KMS-11 (cell line): ENCODE results near the gene RANGRF.

Experiments
- H2AFZ ChIP-seq: fragments of 200-600 bp; sonication (generic); 2 replicates; pipeline ENCODE4 v1.6.1; 2016; ENCODE audit warnings: antibody characterized with exemption, mixed run types, low read depth
- H3K27ac ChIP-seq: fragments of 200-600 bp; sonication (generic); 2 replicates; pipeline ENCODE4 v1.6.1; 2016; ENCODE audit warnings: mild to moderate bottlenecking, mixed run types
- H3K27me3 ChIP-seq: fragments of 200-600 bp; sonication (generic); 2 replicates; pipeline ENCODE4 v1.6.1; 2017; ENCODE audit warnings: mild to moderate bottlenecking, low read depth, mixed run types, moderate library complexity; ENCODE audit not compliant: insufficient read depth
- H3K36me3 ChIP-seq: fragments of 200-600 bp; sonication (generic); 2 replicates; pipeline ENCODE4 v1.6.1; 2017; ENCODE audit warnings: mild to moderate bottlenecking, mixed run types; ENCODE audit not compliant: insufficient read depth
- H3K4me1 ChIP-seq: fragments of 200-600 bp; sonication (generic); 2 replicates; pipeline ENCODE4 v1.6.1; 2016; ENCODE audit warnings: mild to moderate bottlenecking, low read depth, mixed run types; ENCODE audit not compliant: poor library complexity, severe bottlenecking
- H3K4me2 ChIP-seq: fragments of 200-600 bp; sonication (generic); 2 replicates; pipeline ENCODE4 v1.7.0; 2016; ENCODE audit warnings: mild to moderate bottlenecking, mixed run types
- H3K4me3 ChIP-seq: fragments of 200-600 bp; sonication (generic); IDR thresholded peaks from 2 replicates; pipeline ENCODE4 v1.6.1; 2017; ENCODE audit warnings: low read depth, low read length, mixed read lengths; ENCODE audit not compliant: insufficient read depth
- H3K79me2 ChIP-seq: fragments of 200-600 bp; sonication (generic); 2 replicates; pipeline ENCODE4 v1.6.1; 2016; ENCODE audit warnings: low read depth, mixed run types; ENCODE audit not compliant: insufficient read depth
- H3K9ac ChIP-seq: fragments of 200-600 bp; sonication (generic); 2 replicates; pipeline ENCODE4 v1.6.1; 2016; ENCODE audit warnings: mild to moderate bottlenecking, mixed run types
- H4K20me1 ChIP-seq: fragments of 200-600 bp; sonication (generic); 2 replicates; pipeline ENCODE4 v1.6.1; 2016; ENCODE audit warnings: mild to moderate bottlenecking, mixed run types; ENCODE audit not compliant: insufficient read depth
- TF ChIP-seq, protein P1 (sequence below): fragments of 200-600 bp; sonication (generic); conservative IDR thresholded peaks from 2 replicates; pipeline ENCODE4 v1.6.1; 2017; ENCODE audit warnings: low read depth, mild to moderate bottlenecking, antibody characterized with exemption, low read length, moderate library complexity, mixed read lengths

RANGRF gene

GRCh38 chr17:8288336-8289102 lies at the start of gene RANGRF:
Gene RANGRF, plus strand, starts transcription at chr17:8288670. Its CDS starts 119 bp downstream, at chr17:8288789.
- Histone ChIP-seq H3K27ac (no peak within 1 kb of the TSS), H3K79me2 (no peaks in the 10 kb centered on the region), H3K9ac (peak within 1 kb of the TSS; percentile 34; the same call in 1 of the 2 replicates), H4K20me1 (no peaks in the 10 kb centered on the region), H3K36me3 (no peaks in the 10 kb centered on the region), H3K4me3 (no peak within 1 kb of the TSS), H3K4me2 (no peak within 1 kb of the TSS), H3K27me3 (no peaks in the 10 kb centered on the region), H2AFZ (peak within 1 kb of the TSS; percentile 61; the same call in 1 of the 2 replicates), H3K4me1 (no peaks in the 10 kb centered on the region)
- TF ChIP-seq, protein P1, sequence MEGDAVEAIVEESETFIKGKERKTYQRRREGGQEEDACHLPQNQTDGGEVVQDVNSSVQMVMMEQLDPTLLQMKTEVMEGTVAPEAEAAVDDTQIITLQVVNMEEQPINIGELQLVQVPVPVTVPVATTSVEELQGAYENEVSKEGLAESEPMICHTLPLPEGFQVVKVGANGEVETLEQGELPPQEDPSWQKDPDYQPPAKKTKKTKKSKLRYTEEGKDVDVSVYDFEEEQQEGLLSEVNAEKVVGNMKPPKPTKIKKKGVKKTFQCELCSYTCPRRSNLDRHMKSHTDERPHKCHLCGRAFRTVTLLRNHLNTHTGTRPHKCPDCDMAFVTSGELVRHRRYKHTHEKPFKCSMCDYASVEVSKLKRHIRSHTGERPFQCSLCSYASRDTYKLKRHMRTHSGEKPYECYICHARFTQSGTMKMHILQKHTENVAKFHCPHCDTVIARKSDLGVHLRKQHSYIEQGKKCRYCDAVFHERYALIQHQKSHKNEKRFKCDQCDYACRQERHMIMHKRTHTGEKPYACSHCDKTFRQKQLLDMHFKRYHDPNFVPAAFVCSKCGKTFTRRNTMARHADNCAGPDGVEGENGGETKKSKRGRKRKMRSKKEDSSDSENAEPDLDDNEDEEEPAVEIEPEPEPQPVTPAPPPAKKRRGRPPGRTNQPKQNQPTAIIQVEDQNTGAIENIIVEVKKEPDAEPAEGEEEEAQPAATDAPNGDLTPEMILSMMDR: no peak

DNA sequence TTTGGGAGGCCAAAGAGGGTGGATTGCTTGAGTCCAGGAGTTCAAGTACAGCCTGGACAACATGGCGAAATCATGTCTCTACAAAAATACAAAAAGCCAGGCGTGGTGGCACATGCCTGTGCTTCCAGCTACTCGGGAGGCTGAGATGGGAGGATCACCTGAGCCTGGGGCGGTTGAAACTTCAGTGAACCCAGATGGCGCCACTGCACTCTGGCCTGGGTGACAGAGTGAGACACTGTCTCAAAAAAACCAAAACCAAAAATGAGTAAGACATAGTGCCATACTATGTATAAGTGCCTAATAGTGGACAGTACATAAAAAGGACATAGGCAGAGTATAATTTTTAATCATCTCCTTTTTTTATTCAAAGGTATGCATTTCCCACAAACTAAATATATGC lies 44.6 kb upstream of the RANGRF start:
- no peak overlapping the region for H2AFZ ChIP-seq
- TF ChIP-seq, protein P1: no peak
- no peaks in the 10 kb centered on the region for H3K4me1 ChIP-seq
- H3K27me3 ChIP-seq: no peaks in the 10 kb centered on the region
- H3K27ac ChIP-seq: no peak overlapping the region
- H3K9ac ChIP-seq: no peak overlapping the region
- no peaks in the 10 kb centered on the region for H4K20me1 ChIP-seq
- H3K36me3 ChIP-seq: no peaks in the 10 kb centered on the region
- no peaks in the 10 kb centered on the region for H3K79me2 ChIP-seq
- H3K4me2 ChIP-seq: no peak overlapping the region
- no peak overlapping the region for H3K4me3 ChIP-seq

GRCh38 chr17:8244768-8245167 lies 43.7 kb upstream of the RANGRF start:
- no peaks in the 10 kb centered on the region for H3K36me3 ChIP-seq
- H3K4me2 ChIP-seq: no peak overlapping the region
- no peaks in the 10 kb centered on the region for H3K27me3 ChIP-seq
- H3K9ac ChIP-seq: no peak overlapping the region
- no peaks in the 10 kb centered on the region for H4K20me1 ChIP-seq
- peaks cover 2% of the 10 kb centered on the region; the same call in 1 of the 2 replicates for H3K79me2 ChIP-seq
- no peak overlapping the region for H3K27ac ChIP-seq
- H3K4me1 ChIP-seq: no peaks in the 10 kb centered on the region
- TF ChIP-seq, protein P1: no peak
- no peak overlapping the region for H3K4me3 ChIP-seq
- H2AFZ ChIP-seq: no peak overlapping the region

DNA sequence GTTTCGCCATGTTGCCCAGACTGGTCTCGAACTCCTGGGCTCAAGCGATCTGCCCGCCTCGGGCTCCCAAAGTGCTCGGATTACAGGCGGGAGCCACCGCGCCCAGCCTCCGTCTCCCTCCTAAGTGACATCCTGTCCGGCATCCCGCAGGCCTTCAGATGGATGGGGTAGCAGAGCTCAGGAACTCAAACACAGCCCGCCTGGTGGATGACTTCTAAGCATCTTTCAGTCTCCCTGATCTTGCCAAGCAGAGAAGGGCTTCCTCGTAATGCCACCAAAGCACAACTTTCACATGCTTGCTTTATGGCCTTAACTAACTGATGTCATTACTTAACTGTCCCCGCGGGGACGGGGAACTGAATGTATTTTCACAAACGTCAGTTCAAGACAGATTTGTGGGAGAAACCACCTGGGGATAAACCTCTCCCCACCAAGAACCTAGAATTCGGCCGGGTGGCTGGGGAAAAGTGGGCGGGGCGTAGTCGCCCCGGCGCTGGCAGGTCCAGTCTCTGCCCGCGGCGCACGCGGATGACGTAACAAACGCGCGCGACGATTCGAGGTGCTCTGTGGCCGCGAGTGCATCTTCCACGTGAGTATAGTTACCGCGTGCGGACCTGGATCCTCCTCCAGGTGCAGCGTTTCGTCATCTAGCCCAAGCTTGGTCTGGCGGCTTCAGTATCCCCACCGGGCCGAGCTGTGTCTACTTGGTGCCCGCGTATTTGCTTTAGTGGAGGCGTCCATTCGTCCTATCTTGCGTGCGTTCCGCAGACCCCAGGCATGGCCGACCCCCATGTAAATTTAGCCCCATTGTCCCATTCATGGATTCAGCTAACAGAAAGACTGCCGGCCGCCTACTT lies 39.5 kb upstream of the RANGRF start, which contains the start of gene PFAS:
Gene PFAS, plus strand, starts transcription at position 539 of the 857 bp plus-strand sequence. CDS start 4,649 bp downstream, outside the sequence.
- H4K20me1 ChIP-seq: no peaks in the 10 kb centered on the region
- TF ChIP-seq, protein P1: no peak
- no peaks in the 10 kb centered on the region for H3K4me1 ChIP-seq
- H3K27me3 ChIP-seq: no peaks in the 10 kb centered on the region
- H2AFZ ChIP-seq: no peak within 1 kb of the TSS
- H3K4me3 ChIP-seq: no peak within 1 kb of the TSS
- peak within 1 kb of the TSS; percentile 96 for H3K27ac ChIP-seq
- H3K36me3 ChIP-seq: no peaks in the 10 kb centered on the region
- H3K79me2 ChIP-seq: peaks cover 4% of the 10 kb centered on the region; the same call in 1 of the 2 replicates
- H3K4me2 ChIP-seq: peak within 1 kb of the TSS; percentile 48
- H3K9ac ChIP-seq: peak within 1 kb of the TSS; percentile 94
